HG03066 (cell line): Measurements from ENCODE around the gene NQO1.

Source experiments
- ATAC-seq: cut with Tn5 transposase; IDR thresholded peaks from one replicate; pipeline ENCODE4 v1.9.1; 2021; ENCODE audit warnings: low read depth; ENCODE audit not compliant: unreplicated experiment

Gene NQO1

DNA sequence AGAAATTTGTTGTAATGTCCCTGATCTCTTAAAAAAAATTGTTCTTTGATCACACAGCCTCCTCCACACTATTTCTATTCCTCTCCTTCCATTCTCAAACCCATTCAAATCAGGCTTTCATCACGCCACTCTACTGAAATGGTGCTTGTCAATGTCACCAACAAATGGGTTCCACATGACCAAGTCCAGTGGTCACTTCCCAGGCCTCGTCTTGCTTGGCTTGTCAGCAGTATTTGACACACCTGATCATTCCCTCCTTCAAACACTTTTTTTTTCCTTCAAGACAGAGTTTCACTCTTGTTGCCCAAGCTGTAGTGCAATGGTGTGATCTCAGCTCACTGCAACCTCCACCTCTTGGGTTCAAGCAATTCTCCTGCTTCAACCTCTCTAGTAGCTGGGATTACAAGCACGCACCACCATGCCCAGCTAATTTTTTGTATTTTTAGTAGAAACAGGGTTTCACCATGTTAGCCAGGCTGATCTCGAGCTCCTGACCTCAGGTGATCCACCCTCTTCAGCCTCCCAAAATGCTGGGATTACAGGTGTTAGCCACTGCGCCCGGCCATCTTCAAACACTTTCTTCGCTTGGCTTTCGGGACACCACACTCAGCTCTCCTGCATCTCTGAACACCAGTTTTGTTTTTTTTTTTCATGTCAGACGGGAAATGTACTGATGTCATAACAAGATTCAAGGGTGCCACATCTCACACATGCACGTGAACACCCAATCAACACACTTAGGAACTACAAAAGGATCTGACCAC is 18.3 kb downstream of the NQO1 start:
- no peak for ATAC-seq

DNA sequence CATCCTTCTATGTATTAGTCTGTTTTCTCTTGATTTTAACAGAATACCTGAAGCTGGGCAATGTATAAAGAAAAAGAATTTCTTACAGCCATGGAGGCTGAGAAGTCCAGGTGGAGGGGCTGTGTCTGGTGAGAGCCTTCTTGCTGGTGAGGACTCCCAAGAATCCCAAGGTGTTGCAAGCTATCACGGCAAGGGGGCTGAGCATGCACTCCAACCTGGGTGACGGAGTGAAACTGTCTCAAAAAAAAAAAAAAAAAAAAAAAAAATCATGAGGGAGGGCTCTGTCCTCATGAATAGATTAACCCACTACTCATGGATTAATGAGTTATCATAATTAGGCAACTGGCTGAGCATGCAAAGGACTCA is 19.4 kb downstream of the NQO1 start:
- ATAC-seq = no peak

DNA sequence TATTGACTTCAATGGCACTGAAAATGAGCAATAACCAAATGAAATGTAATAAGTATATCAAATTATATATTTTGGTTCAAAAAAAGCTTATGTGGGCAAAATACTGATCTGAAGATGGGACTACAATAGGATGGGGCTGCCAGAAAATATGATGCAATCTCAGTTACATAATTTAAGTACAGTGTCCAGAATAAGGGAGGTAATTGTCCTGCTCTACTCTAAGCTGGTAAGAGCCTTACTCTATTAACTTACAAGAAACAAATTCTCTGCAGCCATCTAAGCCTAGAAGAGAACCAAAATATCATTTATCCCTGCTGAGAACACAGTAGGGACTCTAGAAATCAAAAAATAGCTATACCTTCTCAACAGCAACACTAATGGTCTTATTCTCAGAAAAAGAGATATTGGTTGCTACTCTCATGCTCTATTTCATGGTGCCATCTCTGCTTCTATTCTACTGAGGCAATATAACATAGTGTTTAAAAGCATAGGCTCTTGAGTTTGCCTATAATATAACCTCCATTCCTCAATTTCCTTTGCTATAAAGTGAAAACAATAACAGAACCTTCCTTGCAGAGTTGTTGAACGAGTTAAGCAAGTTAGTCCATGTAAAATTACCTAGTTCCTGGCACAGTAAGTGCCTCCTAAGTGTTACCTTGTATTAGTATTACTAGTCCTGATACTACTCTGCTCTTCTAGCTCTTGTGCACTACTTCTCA is 19.9 kb downstream of the NQO1 start:
- ATAC-seq = no peak

DNA sequence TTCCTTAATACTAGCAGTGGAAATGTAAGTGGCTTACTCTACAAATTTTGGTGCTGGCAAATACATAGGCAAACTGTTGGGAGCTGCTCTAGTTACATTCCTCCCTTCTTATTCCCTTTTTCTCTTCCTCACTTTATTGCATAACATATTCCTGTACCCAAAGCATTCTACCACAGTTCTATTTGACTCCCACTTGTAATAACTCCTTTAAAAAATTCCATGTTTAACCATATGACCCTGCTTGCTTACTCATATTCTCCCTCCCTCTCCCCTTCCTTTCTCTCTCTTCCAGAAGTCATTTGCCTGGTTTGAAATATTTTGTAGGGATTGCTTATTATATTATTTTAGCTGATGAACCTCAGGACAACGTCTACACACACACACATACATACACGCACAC is 22.7 kb downstream of the NQO1 start:
- no peak for ATAC-seq

DNA sequence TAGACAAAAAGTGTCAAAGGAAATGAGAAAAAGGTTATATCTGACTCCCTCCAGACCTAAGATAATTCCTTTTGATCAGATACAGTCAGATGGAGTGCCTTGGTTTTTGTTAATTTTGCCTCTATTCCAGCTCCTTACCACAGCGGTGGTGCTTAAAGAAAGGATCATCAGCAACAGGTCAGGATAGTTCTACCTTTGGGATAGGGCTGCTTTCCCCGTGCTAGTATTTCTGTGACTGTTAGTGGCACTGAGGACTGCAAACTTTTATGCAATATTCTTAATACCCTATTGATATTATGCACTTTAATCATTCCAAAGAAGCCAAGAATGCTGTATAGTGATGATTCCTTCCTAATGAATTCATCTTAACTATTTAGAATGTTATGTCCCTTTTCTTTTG is 24.5 kb downstream of the NQO1 start:
- no peak for ATAC-seq

DNA sequence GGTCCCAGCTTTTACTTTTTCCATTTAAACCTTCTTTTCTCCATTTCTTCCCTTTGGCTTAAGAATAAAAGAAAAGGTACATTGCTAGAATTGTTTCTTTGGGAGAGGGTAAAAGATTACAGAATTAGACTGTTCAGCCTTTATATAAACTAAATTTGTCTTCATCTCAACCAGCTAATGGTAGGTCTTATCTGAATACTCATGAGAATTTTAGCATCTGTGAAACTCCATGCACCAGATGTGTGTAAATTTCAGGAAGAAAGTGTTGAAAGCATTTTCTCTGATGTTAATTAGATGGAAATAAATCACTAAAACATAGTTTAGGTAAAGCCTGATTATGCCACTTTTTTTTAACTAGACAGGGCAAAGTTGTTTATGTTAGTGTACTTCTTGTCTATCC is 24.9 kb downstream of the NQO1 start:
- ATAC-seq = no peak

DNA sequence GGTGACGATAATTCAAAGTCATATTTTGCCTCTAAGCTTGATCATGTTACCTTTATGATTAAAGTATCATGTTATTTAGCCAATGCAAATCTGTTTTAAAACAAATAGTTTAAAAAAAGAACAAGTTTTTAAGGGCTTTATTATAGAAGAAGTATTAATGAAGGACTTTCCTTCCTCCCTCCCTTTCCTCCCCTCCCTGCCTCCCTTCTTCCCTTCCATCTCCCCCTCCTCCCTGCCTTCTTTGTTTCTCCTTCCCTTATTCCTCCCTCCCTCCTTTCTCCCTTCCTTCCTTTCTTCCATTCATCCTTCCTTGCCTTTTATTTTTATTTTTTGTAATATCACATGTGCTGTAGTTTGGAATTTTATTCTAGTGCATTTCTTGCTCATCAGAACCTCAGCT is 26.4 kb downstream of the NQO1 start:
- no peak for ATAC-seq

DNA sequence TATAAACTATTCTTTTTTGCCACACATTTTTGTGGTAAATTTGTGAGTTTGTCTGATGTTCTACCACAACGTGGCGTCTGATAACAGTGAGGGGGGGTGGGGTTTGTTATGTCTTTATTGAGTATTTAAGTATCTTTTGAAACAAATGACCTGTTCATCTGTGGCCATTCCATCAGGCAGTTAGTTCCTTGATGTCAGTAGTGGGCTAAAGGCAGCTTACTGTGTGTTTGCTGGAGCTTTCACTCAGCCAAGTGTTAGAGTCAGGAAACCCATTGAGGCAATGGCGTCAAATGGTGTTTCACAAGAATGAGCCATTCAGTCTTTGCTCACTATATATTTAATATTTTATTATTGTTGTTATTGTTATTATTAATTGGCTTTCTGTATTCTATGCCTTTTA is 28.0 kb downstream of the NQO1 start:
- no peak for ATAC-seq

DNA sequence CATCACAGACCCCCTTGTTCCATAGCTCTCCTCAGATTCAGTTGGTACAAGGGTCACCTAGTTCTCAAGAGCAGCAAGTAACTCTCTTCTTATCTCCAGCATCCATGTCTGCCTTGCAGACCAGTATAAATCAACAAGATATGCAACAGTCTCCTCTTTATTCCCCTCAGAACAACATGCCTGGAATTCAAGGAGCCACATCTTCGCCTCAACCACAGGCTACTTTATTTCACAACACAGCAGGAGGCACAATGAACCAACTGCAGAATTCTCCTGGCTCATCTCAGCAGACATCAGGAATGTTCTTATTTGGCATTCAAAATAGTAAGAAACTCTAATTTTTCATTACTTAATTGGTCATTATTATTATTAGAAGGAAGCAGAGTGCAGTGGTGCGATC is 32.4 kb downstream of the NQO1 start:
- no peak for ATAC-seq

DNA sequence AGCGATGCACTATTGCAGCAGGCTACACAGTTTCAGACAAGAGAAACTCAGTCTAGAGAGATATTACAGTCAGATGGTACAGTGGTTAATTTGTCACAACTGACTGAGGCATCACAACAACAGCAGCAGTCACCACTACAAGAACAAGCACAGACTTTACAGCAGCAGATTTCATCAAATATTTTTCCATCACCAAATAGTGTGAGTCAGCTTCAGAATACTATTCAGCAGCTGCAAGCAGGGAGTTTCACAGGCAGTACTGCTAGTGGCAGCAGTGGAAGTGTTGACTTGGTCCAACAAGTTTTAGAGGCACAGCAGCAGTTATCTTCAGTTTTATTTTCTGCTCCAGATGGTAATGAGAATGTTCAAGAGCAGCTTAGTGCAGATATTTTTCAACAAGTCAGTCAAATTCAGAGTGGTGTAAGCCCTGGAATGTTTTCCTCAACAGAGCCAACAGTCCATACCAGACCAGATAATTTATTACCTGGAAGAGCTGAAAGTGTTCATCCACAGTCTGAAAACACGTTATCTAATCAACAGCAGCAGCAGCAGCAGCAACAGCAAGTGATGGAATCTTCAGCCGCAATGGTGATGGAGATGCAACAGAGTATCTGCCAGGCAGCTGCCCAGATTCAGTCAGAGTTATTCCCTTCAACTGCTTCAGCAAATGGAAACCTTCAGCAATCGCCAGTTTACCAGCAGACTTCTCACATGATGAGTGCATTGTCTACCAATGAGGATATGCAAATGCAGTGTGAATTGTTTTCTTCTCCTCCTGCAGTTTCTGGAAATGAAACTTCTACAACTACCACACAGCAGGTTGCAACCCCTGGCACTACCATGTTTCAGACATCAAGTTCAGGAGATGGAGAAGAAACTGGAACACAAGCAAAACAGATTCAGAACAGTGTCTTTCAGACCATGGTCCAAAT is 34.1 kb downstream of the NQO1 start:
- ATAC-seq = no peak

DNA sequence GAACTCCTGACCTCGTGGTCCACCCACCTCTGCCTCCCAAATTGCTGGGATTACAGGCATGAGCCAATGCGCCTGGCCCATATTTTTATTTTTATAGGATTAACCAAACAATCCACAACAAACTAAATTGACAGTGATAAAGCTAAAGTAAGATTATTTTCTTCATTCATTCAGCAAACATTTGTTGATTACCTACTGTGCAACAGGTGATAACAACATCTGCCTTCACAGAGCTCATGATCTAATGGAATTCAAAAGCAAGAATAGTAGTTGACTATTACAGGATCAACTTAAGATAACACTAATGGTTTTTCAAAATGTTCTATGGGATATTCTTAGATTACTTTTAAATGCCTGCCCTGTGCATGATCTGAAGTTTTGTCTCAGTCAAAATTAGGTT is 37.8 kb downstream of the NQO1 start:
- no peak for ATAC-seq

DNA sequence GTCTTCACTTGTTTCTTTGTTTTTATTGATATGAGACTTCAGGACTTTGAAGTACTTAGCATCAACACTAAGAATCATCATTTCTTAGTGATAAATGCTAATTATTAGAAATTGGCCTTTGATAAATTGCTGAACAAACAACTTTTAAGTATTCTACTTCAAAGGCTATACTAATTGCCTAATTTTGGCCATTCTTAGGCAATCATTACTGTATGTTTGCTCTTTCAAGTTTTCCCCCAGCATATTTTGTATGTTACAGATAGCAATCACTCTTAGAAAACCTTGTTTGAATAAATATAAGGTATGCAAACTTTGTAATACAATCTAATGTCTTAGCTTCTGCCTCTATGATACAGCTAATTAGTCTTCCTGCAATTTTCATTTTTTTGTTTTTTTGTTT is 46.0 kb downstream of the NQO1 start:
- ATAC-seq = no peak

DNA sequence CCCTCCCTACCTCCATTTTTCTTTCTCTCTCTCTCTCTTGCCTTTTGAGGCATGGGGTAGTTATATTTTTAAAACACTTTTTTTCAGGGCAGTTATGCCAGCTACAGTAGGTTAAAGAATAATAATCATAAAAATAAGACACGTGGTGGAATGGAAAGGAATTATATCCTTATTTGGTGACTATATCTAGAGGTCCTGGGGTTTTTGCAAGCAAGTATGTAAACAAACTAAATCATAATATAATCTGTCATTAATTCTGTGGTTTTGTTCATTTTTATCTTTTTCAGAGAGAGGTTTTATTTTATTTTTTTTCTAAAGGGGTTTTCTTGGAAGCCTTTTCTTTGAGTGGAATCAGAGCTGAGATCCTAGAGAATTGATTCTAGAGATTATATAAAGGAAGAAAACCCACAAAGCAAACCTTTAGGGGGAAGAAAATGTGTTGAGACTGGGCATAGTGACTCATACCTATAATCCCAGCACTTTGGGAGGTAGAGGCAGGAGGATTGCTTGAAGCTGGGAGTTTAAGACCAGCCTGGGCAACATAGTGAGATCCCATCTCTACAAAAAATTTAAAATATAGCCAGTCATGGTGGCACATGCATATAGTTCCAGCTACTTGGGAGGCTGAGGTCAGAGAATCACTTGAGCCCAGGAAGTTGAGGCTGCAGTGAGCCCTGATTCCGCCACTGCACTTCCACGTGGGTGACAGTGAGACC is 53.2 kb downstream of the NQO1 start:
- no peak for ATAC-seq

DNA sequence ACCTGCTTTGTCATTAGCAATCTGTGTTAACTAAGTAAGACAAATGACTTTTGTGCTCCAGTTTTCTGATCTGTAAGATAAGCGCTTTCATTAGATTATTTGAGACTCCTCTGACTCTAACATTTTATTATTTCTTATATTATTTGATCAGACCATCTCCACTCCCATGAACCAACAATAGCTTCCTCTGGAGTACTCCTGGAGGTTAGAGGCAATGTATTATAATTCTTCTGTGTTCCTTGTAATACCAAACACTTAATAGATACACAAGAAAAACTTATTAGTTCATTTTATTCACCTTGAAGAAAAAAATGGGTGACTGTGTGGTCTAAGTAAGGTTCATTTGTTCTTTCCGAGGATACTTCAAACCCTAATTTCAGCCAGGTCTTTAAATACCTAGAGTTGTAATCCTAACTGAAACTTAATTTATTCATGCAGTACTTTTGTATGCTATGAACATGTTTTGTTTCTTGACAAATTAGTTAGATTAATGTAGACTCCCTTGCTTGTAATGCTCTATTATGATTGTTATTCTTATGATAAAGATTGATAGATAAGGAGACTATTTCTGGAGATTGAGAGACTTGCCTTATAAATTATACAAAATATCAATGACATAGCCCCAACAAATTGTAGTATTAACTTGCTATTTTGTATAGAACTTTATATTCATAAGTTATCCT is 53.9 kb downstream of the NQO1 start:
- ATAC-seq = no peak

DNA sequence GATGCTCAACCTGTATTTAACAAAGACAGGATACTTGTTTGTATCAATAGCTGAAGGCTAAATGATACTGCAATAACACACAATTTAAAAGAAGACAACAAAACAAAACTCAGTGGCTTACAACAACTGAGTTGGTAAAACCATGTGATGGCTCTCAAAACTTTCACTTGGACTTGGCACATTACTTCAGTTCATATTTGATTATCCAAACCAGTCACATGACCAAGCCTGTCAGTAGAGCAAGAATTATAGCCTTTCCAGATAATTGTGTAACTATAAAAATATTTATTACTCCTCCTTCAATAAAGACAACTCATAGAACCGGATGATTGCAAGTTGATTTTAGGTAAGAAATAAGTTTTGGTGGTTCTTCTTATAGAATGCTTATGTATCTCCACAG is 56.8 kb downstream of the NQO1 start:
- no peak for ATAC-seq

DNA sequence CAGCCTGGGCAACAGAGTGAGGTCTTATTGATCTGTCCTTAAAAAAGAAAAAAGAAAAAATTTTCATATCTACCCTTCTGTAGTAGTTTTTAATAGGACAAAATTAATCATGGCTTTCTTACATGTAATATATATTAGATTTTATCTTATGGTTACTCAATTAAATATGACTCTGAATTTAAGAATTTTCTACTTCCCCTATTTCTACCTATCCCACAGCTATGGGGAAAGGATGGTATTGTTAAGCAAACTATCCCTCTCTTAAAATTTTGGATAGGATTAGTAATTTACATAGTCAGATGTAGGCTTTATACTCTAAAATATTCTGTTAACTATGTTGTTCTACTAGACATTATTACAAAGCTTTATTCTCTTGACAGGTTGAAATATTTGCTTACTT is 62.5 kb downstream of the NQO1 start:
- ATAC-seq = no peak

DNA sequence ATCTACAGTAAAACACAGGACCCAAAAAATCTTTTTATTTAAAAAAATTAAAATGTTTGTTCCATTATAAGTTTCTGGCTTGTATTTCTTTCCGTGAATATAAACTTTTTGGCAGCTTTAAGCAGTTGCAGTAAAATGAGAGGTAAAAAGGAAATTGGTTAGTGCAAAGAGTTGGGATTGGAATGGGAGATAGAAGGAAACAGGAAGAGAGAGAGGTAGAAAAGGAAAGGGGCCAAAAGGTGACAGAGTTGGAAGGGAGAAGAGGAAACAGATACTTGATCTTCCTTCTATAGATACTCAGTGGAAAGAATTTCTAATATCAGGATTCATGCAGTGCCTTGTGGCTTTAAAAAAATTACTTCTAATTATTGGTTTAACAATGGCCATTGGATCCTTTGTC is 63.5 kb downstream of the NQO1 start:
- no peak for ATAC-seq

DNA sequence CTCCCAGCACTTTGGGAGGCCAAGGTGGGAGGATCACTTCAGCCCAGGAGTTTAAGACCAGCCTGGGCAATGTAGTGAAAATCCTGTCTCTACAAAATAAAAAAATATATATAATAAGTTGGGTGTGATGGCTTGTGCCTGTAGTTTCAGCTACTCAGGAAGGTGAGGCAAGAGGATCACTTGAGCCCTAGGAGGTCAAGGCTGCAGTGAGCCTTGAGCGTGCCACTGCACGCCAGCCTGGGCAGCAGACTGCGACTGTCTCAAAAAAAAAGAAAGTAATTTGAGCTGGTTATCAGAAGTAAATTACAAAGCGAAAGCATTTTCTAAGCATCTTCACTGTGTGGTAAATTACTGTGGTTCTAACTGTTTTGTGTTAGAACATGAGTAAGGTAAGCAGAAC is 66.2 kb downstream of the NQO1 start:
- ATAC-seq = no peak
